Pulmonary artery endothelial cell (primary cell): ENCODE measurements around the gene MGARP. TPM values are rescaled to one million over a fixed set of nuclear protein-coding genes. Genes with fewer than 3 reads are reported as not detected.
A peak's percentile ranks its signal among the peaks of the same experiment; 100 is the strongest.

ENCODE experiments used
- DNase-seq: peaks from one replicate; pipeline ENCODE4 v3.0.0-alpha.2; 2011; ENCODE audit warnings: low read depth, low spot score
- total RNA-seq: library from RNA; depleted of rRNA; stranded (reverse); fragments of >200 nt; gene quantifications from 2 replicates; pipeline ENCODE4 v1.2.3, GENCODE V29; 2014

Gene MGARP
- total RNA-seq, 1 donor from 2014 or later, result 57.2 TPM

GRCh38 chr4:139245590-139245989 lies 34.4 kb downstream of the MGARP start:
- no peak for DNase-seq

GRCh38 chr4:139243448-139244365 lies 36.3 kb downstream of the MGARP start:
- DNase-seq, result no peak

- DNase-seq, result no peak
These were observed 37.4 kb downstream of the MGARP start for GRCh38 chr4:139242511-139243051.

GRCh38 chr4:139241784-139242151 lies 38.3 kb downstream of the MGARP start:
- DNase-seq, result no peak

GRCh38 chr4:139241086-139241783 lies 38.8 kb downstream of the MGARP start:
- no peak for DNase-seq

- no peak for DNase-seq
These were observed 40.8 kb downstream of the MGARP start for GRCh38 chr4:139239127-139239772.

- no peak for DNase-seq
These were observed 45.8 kb downstream of the MGARP start for GRCh38 chr4:139234253-139234652.

- peak; percentile 15 for DNase-seq
These were observed 50.4 kb downstream of the MGARP start for GRCh38 chr4:139229534-139230039.

GRCh38 chr4:139227729-139228404 lies 52.2 kb downstream of the MGARP start:
- no peak for DNase-seq

- DNase-seq, result no peak
These were observed 56.2 kb downstream of the MGARP start for GRCh38 chr4:139223682-139224317.

GRCh38 chr4:139222215-139222614 lies 57.8 kb downstream of the MGARP start:
- no peak for DNase-seq

- DNase-seq, result no peak
These were observed 58.3 kb downstream of the MGARP start for GRCh38 chr4:139221687-139222086.

- DNase-seq, result no peak
These were observed 60.5 kb downstream of the MGARP start for GRCh38 chr4:139219450-139220055.

Other genes starting within 250 kb of the MGARP start
- 36.5 and 39.1 TPM in 2 replicates for gene ELF2, start 103.0 kb downstream of the MGARP start, total RNA-seq
- gene NAA15, start 21.3 kb upstream of the MGARP start, total RNA-seq, result 35.1 and 48.4 TPM in 2 replicates
- 66.4 and 73.7 TPM in 2 replicates for gene NDUFC1, start 22.3 kb upstream of the MGARP start, total RNA-seq
- gene RAB33B, start 173.9 kb upstream of the MGARP start, total RNA-seq, result 27.8 and 29.7 TPM in 2 replicates